GM18909 (cell line): ENCODE measurements around the gene TP73.
"Not testable (repeated sequence)": the region's sequence is repeated elsewhere in the genome, so short reads cannot be mapped to it uniquely, and the experiment has no call there.

ENCODE experiments used
- ATAC-seq: cut with Tn5 transposase; IDR thresholded peaks from one replicate; pipeline ENCODE4 v1.9.1; 2021; ENCODE audit warnings: mild to moderate bottlenecking; ENCODE audit not compliant: unreplicated experiment, poor library complexity

The TP73 gene

GRCh38 chr1:3735027-3735681 is 82.8 kb downstream of the TP73 start:
- no peak for ATAC-seq

- no peak for ATAC-seq
These were observed 83.4 kb downstream of the TP73 start for GRCh38 chr1:3735688-3736087.

- no peak for ATAC-seq
These were observed 83.8 kb downstream of the TP73 start for GRCh38 chr1:3736131-3736561.

- no peak for ATAC-seq
These were observed 84.4 kb downstream of the TP73 start for GRCh38 chr1:3736708-3737107.

- no peak for ATAC-seq
These were observed 86.6 kb downstream of the TP73 start for GRCh38 chr1:3738943-3739342.

GRCh38 chr1:3740042-3740441 is 87.7 kb downstream of the TP73 start:
- ATAC-seq = no peak

- no peak for ATAC-seq
These were observed 88.4 kb downstream of the TP73 start for GRCh38 chr1:3740752-3741151.

GRCh38 chr1:3741566-3742438 is 89.5 kb downstream of the TP73 start:
- no peak for ATAC-seq

GRCh38 chr1:3742439-3743298 is 90.4 kb downstream of the TP73 start:
- ATAC-seq = no peak

- ATAC-seq = no peak
These were observed 91.1 kb downstream of the TP73 start for GRCh38 chr1:3743421-3743820.

- ATAC-seq = no peak
These were observed 91.5 kb downstream of the TP73 start for GRCh38 chr1:3743826-3744225.

- no peak for ATAC-seq
These were observed 92.3 kb downstream of the TP73 start for GRCh38 chr1:3744646-3745045.

GRCh38 chr1:3745071-3745470 is 92.8 kb downstream of the TP73 start:
- no peak for ATAC-seq

- ATAC-seq = no peak
These were observed 93.5 kb downstream of the TP73 start for GRCh38 chr1:3745590-3746381.

GRCh38 chr1:3746389-3746829 is 94.1 kb downstream of the TP73 start:
- peak; percentile 18 for ATAC-seq

GRCh38 chr1:3746830-3747521 is 94.7 kb downstream of the TP73 start:
- ATAC-seq = peak; percentile 82

GRCh38 chr1:3747522-3747848 is 95.2 kb downstream of the TP73 start:
- no peak for ATAC-seq

- no peak for ATAC-seq
These were observed 95.6 kb downstream of the TP73 start for GRCh38 chr1:3747903-3748302.

- ATAC-seq = not testable (repeated sequence)
These were observed 96.1 kb downstream of the TP73 start for GRCh38 chr1:3748316-3748900.
